NCI-H146 (cell line): ENCODE data around the gene EIF3B.
"Not testable (repeated sequence)": the region's sequence is repeated elsewhere in the genome, so short reads cannot be mapped to it uniquely, and the experiment has no call there.

Source experiments
- DNase-seq: peaks from one replicate; lab custom pipeline; 2025; lab: John Stamatoyannopoulos, UW

EIF3B gene

DNA sequence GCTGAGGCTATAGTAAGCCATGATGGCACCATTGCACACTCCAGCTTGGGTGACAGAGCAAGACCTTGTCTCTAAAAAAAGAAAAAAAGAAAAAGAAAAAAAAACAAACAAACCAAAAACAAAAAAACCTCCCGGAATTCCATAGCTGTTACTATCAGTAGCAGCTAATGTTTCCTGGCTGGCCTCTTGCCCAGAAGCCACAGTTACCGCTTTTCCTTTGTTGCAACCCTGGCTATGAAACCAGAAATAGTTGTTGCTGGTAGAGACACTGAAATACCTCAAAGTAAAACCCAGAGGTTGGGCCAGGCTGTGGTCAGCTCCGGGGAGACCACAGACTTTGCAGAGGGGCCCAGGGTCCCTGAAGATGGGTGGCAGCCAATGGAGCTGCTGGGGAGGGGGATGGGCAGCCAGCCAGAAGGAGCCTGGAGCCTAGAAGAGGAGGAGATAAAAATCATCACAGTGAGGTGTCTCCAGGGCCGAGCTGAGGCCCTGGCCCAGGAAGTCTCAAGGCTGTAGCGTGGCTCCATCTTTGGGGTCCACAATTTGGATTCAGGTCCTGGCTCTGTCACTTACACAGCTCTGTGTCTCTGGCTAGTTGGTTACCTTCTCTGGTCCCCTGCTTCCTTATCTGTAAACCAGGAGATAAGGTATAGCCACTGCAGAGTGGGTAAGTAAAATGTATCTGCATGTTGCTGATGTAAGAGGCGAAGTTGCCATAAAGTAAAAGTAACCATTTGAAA lies 45.4 kb downstream of the EIF3B start:
- peak; percentile 19 for DNase-seq

DNA sequence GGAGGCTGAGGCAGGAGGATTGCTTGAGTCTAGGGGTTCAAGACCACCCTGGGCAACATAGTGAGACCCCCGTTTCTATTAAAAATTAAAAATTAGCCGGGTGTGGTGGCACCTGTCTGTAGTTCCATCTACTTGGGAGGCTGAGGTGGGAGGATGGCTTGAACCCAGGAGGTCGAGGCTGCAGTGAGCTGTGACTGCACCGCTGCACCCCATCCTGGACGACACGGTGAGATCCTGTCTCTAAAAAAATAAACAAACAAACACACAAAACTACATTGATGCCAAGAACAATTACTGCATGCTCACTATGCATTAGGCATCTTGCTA lies 48.0 kb downstream of the EIF3B start:
- DNase-seq, result no peak

DNA sequence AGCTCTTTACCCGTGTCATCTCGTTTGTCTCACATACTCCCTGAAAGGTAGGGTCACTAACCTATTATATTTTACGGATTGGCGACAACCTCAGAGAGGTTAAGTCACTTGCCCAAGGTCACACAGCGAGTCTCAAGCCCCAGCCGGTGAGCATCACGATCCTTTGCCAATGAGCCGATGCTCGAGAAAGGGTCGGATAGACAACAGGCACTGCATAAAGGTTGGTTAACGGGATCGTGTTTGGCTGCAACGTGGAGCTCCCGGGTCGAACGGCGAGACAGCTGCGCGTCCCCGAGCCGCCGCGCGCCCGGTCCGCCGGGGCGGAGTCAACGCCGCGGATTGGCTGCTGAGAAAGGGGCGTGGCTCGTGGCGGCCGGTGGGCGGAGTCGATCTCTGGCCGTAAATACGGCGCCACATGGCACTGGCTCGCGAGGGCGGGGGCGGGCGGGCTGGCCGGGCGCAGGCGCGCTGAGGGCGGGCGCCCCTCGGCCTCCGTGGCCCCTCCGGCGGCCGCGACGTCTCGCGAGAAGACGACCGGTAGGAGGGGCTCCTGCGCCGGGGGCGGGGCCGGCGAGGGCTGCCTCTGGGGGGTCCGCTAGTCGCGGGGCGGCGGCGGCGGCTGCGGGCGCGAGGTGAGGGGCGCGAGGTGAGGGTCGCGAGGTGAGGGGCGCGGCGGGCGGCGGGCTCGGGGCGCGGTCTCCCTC lies 48.5 kb downstream of the EIF3B start, which contains the start of gene CHST12:
TSS of gene CHST12 (plus strand) at position 598 of the 704 bp plus-strand sequence. CDS start 29,029 bp downstream, outside the sequence.
- peak; percentile 93 for DNase-seq

DNA sequence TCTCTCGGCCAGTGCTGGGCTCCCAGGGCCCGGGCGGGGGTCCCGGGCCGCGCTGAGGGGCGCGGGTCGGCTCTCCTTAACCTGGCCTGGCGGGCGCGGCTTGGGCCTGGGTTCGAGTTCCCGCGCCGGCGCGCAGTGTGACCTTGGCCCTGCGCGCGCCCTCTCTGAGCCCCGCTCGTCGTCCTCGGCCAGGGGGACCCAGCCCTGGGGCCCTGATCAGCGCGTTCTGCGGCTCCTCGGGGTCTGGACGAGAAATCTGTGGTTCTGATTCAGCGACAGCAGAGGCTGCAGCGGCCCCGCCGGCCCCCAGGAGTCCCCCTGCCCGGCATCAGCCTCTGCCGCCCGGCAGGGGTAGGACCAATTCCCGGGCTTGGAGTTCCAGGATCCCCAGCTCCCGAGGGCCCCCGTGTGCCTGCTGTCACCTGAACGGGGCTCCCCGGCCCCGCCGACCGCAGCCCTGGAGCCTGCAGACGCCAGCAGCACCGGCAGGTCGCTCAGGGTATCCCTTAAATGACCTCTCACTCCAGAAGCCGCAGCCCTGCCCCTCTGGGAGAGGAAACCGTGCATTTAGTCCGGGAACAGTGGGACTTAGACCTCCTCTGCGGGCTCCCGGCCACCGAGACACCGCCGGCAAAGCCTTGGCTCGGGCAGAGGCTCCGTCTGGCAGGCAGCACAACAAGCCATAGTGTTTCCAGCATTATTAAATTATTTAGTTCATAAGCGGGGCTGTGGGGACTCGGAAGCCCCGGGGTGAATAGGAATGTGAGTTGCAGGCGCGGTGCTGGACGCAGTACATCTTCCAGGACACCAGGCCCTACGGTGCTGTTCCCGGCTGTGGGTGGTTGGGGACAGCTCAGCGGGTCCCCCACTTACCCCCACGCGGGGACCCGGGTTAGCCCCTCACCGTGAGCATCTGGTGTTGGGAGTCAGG lies 49.4 kb downstream of the EIF3B start:
- peak; percentile 36 for DNase-seq

DNA sequence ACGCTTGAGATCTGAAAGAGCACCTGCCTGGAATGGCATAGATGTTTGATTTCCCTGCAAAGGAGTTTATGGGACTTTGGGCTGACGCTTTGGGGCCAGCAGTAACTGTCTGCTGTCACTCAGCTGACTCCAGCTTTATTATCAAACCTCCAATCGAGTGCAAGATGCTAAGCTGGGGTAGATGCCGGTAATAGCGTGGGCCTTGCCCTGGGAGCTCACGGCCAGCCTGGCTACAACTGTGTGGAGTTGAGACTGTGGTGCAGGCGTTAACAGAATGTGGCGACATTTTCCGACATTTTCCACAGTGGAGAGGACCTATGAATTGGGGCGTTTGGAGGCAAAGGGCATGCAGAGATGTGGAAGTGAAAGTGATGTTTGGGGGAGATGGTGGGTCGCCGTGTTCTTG lies 50.1 kb downstream of the EIF3B start:
- DNase-seq, result no peak

DNA sequence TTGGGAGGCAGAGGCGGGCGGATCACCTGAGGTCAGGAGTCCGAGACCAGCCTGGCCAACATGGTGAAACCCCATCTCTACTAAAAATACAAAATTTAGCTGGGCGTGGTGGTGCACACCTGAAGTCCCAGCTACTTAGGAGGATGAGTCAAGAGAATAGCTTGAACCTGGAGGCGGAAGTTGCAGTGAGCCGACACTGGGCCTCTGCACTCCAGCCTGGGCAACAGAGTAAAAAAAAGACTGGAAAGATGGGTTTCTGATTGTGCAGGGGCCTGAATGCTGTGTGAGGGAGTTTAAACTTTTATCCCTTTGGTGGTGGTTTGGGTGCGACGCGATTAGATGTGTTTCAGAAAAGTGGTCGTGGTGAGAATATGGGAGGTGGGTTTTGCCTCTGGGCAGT lies 50.6 kb downstream of the EIF3B start:
- no peak for DNase-seq

DNA sequence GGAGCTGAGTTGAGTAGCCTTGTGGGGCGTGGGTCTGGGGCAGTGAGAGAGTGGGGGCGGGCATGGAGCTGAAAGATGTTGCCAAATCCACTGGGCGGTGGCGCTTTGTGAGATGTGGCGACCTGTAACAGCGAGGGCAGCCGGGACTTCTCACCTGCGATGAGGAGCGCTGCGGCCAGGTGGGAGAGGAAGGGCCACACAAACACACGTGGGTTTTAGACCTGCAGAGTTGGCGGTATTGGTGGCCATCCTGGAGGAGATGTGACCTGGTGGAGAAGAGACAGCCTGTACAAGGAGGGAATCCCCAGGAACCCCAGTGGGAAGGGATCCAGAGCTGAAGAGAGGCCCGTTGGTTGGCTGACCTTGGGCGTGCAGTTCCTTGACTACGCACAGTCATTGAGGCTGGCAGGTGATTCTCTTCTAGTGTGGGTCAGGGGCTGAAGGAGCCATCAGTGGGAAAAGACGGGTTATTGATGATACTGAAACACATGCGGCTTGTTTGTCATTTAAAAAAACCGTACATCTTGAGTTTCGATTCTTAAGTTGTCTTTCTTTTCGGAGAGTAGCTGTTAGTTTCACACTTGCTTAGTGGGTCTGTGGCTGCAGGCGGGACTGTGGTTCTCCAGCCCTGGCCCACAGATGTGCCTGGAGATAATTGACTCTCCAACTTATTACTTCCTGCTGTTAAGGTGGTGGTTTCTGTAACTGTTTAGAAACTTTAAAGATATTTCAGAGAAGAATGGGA lies 51.1 kb downstream of the EIF3B start:
- DNase-seq, result no peak

DNA sequence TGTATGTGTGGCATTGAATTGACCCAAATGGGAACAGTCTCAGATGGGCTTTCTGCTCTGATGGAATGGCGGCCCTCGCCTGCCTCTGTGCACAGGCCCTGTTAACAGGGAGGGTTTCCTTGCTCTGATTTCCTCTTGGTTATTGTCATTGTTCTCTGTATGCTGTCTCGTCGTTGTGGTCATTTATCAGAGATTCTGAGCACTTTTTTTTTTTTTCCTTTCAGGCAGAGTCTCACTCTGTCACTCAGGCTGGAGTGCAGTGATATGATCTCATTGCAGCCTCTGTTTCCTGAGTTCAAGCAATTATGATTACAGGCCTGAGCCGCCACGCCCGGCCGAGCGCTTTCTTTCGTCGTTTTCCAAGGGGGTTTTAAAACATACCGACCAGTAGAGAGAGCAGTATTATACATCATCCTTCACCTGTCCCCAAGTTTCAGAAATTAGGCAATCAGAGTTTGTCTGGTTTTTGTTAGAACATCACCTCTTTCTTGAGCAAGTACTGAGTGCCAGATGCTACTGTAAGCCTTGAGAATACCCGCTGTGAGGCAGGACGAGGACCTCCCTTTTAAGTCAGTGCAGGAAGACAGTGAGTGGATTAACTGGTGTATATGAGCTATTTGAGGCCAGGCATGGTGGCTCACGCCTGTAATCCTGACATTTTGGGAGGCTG lies 55.3 kb downstream of the EIF3B start:
- DNase-seq, result no peak

DNA sequence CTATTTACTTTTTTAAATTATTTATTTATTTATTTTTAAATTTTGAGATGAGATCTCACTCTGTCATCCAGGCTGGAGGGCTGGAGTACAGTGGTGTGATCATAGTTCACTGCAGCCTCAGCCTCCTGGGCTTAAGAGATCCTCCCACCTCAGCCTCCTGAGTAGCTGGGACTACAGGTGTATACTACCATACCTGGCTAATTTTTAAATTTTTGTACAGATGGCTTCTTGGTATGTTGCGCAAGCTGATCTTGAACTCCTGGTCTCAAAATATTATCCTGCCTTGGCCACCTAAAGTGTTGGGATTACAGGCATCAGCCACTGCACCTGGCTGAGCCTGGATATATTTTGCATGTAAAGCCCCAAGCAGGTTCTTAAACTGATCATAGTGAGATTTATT lies 56.4 kb downstream of the EIF3B start:
- DNase-seq, result no peak

DNA sequence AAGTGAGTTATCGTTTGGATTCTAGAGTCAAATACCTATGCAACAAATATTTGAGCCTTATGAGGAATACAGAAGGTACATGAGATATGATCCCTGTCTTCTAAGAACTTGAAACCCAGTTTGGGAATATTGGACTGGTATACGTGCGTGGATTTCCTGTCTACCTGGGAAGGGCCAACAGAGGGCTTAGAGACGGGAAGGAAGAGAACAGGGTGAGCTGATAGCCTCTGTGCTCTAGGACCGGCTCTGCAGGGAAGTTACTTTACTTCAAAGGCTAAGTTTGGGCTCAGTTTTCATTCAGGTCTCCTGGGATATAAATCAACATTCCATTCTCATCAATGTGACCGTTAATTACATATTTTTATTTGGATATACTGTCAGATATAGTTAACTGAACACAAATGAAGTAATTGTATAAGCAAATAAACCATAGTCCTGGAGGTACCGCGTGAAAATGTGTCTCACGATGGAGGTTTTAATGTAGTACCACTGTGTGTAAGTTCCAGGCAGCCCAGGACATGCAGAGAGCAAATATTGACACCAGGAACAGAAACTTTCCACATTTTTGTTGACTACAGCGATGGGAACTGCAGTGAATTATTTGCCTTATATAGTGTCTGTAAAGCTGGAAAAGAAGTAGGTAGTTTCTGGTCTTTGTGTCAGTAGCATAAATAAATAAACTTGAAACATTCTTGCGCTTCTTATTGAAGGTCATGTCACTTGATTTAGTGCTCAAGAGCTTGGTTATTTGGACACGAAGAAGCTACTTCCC lies 57.4 kb downstream of the EIF3B start:
- no peak for DNase-seq

DNA sequence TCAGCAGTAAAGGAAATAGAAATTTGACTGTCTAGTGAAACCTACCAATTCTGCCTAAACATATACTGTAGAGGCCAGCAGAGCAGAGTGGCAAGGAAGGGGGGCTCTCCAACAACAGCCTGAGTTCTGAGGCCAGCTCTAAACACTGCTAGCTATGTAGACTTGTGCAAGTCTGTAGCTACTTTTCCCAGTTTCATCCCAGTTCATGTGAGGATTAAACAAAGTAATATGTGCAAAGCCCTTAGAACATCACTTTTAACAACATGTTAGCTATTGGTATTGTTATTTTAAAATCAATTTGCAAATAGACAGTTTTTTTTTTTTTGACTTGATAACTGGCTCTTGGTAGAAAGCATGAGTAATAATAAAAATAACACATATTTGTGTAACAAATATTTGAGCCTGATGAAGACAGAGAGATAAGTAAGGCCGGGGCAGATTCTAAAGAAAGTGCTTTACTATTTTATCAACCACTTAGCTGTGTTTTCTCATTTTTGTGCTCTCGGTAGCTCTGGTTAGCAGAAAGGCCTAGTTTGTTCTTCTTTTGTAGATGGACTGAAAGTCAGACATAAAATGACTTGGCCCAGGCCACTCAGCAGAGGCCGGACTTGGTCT lies 58.1 kb downstream of the EIF3B start:
- DNase-seq, result no peak

DNA sequence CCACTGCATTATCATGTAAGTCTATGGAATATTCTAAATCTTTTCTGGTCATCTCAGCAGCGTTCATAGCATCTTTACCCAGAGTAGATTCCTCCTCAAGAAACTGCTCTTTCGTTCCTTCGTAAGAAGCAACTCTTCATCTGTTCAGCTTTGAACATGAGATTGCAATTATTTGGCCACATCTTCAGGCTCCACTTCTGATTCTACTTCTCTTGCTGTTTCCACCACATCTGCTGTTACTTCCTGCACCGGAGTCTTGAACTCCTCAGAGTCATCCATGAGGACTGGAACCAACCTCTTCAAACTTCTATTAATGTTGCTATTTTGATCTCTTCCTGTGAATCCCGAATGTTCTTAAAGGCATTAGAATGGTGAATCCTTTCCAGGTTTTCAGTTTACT lies 61.4 kb downstream of the EIF3B start:
- no peak for DNase-seq

DNA sequence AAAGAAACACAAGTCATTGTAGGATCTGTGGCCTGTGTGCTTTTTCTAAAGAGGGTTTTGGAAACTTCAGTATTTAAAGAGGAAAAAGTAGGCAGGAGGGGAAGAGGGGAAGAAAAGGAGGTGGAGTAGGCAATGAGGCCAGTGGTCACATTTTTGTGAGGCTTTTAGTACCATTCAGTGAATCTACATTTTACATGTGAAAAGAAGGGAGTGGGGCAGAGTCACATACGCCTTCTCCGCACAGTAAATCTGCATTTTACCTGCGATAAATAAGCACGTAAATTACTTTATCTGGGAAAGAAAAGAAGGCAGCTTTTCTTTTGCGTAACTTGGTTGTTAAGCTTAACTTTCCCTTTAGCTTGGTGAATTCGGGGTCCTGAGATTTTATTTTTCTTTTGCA lies 62.0 kb downstream of the EIF3B start:
- DNase-seq, result no peak

DNA sequence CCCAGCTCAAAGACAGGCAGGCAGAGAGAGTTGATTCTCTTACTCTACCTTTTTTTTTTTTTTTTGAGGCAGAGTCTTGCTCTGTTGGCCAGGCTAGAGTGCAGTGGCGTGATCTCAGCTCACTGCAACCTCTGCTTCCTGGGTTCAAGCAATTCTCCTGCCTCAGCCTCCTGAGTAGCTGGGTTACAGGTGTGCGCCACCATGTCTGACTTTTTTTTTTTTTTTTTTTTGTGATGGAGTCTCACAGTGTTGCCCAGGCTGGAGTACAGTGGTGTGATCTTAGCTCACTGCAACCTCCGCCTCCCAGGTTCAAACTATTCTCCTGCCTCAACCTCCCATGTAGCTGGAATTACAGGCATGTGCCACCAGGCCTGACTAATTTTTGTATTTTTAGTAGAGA lies 62.6 kb downstream of the EIF3B start:
- DNase-seq, result not testable (repeated sequence)

DNA sequence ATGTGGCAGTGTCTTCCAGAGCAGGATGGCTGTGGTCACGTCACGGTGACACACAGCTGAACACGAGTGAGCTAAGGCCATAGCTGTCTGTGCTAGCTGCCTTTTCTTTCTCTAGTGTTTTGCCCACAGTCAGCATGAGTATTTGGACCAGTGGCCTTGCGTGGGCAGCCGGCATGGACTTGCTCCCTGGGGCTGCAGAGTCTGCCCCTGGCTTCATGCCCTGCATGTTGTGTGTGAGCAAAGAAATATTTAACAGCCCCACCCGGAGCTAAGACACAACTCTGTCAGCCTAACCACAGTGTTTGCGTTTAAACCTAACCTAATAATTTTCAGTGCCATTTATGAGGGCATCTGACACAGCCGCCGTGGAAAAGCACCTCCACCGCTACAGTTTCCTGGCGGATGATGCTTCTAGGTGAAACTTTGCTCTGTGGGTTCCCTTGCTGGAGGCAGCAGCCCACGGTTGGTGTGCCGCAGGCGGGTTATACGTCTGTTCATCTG lies 63.4 kb downstream of the EIF3B start:
- DNase-seq, result no peak

DNA sequence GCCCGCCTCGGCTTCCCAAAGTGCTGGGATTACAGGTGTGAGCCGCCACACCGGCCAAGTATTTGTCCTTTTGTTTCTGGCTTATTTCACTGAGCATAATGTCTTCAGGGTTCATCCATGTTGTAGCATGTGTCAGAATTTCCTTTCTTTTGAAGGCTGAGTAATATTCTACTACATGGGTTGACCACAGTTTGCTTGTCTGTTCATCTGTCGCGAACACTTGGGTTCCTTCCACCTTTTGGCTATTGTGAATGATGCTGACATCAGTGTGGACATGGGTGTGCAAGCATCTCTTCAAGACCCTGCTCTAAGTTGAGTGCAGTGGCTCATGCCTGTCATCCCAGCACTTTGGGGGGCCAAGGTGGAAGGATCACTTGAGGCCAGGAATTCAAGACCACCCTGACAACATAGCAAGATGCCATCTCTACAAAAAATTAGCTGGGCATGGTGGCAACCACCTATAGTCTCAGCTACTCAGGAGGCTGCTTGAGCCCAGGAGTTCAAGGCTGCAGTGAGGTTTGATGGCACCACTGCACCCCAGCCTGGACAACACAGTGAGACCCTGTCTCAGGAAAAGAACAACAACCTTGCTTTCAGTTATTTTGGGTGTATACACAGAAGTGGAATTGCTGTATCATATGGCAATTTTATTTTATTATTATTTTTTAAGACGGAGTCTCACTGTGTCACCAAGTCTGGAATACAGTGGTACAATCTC lies 65.7 kb downstream of the EIF3B start:
- no peak for DNase-seq

DNA sequence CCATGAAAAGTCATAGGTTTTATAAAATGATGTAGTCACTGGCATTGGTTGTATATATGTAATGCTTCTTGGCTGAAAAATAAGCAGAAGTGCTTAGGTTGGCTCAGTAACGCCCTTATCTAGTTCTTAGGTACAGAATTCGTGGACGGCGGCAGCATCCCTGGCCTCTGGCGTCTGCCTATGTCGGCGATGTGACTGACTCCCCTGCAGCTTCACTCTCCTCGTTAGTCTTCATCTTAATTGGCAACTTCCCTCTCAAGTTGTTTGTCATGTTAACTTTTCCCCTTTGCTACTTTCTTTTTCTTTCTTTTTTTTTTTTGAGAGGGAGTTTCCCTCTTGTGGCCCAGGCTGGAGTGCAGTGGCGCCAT lies 67.3 kb downstream of the EIF3B start:
- DNase-seq, result no peak

DNA sequence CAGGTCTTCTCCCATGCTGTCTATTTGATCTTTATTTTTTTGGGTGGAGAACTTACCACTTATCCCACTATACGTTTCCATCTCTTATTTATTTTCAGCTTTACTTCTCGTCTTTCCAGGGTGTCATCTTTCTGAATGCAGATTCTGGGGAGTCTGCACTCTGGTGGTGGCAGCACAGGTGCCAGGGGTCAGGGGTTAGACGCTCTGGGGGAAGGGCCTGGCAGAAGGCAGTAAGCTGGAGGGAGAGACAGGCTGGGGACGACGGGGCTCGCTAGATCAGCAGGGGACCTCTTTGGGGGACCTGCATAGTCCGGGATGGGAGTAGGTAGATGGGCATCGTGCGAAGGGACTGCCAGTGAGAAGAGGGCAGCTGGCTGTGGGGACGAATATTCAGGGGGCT lies 71.1 kb downstream of the EIF3B start:
- DNase-seq, result peak; percentile 42
